Astrocyte (in vitro differentiated cells and primary cell): Measurements from ENCODE around the gene PPP2R5D.

ENCODE experiments used
- EZH2 ChIP-seq: IDR thresholded peaks from 2 replicates; pipeline ENCODE4 v1.6.1; 2012; ENCODE audit warnings: mild to moderate bottlenecking, low read length, inconsistent platforms; ENCODE audit not compliant: insufficient read depth
- TF ChIP-seq, protein P1 (sequence below): IDR thresholded peaks from 2 replicates; pipeline ENCODE4 v1.5.1; 2011; ENCODE audit warnings: low read depth, mild to moderate bottlenecking, inconsistent platforms, low read length, moderate library complexity; ENCODE audit not compliant: insufficient read depth

DNA sequence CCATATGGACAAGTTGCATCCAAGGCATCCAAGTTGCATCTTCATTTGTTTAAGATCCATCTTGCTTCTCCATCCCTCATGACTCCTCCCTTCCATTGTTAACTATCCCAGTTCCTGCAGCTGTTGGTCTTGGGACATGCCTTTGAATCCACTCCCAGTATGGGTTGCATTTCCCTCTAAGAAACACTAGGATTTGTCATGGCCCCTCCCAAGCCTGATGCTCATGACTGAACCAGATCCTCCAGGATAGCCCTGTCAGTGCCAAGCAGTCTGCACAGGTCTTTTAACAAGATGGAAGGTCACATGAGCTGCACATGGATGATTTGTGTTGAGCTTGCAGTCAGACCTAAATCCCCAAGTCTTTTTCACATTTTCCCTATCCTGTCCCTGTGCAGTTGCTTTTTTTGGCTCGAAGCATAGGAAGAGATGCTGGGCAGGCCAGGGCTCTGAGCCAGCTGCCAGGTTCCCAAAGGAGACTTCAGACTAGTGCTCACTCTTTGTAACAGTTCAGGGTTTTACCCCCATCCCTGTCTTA, 4.2 kb downstream of the PPP2R5D start:
- TF ChIP-seq, protein P1, sequence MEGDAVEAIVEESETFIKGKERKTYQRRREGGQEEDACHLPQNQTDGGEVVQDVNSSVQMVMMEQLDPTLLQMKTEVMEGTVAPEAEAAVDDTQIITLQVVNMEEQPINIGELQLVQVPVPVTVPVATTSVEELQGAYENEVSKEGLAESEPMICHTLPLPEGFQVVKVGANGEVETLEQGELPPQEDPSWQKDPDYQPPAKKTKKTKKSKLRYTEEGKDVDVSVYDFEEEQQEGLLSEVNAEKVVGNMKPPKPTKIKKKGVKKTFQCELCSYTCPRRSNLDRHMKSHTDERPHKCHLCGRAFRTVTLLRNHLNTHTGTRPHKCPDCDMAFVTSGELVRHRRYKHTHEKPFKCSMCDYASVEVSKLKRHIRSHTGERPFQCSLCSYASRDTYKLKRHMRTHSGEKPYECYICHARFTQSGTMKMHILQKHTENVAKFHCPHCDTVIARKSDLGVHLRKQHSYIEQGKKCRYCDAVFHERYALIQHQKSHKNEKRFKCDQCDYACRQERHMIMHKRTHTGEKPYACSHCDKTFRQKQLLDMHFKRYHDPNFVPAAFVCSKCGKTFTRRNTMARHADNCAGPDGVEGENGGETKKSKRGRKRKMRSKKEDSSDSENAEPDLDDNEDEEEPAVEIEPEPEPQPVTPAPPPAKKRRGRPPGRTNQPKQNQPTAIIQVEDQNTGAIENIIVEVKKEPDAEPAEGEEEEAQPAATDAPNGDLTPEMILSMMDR: no peak
- TF ChIP-seq EZH2: no peak
